Non-pigmented ciliary epithelial cell (primary cell): ENCODE results near the gene GOSR1.
"Not testable (repeated sequence)": the region's sequence is repeated elsewhere in the genome, so short reads cannot be mapped to it uniquely, and the experiment has no call there.

Source experiments
- DNase-seq: peaks from one replicate; pipeline ENCODE4 v3.0.0-alpha.2; 2010; ENCODE audit warnings: low read depth

Gene GOSR1

DNA sequence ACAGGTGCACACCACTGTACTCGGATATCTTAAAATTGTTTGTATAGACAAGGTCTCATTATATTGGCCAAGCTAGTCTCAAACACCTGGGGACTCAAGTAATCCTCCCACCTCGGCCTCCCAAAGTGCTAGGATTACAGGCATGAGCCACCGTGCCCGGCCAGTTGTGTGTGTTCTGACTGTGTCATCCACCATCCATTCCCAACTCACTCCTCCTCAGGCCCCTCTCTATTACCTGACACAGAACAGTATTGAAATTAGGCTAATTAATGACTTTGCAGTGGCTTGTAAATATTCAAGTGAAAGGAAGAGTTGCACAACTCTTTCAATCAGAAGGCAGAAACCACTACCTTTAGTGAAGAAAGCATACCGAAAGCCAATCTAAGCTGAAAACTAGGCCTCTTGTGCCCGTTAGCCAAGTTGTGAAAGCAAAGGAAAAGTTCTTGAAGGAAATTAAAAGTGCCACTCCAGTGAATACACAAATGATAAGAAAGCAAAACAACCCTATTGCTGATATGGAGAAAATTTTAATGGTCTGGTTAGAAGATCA is 28.7 kb downstream of the GOSR1 start:
- no peak for DNase-seq

DNA sequence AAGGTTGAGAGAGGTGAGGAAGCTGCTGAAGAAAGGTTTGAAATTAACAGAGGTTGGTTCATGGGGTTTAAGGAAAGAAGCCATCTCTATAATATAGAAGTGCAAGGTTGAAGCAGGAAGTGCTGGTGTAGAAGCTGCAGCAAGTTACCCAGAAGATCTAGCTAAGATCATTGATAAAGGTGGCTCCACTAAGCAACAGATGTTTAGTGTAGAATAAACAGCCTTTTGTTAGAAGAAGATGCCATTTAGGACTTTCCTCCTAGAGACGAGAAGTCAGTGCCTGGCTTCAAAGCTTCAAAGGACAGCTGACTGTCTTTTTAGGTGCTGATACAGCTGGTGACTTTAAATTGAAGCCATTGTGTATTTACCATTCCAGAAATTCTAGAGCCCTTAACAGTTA is 29.3 kb downstream of the GOSR1 start:
- DNase-seq: no peak

DNA sequence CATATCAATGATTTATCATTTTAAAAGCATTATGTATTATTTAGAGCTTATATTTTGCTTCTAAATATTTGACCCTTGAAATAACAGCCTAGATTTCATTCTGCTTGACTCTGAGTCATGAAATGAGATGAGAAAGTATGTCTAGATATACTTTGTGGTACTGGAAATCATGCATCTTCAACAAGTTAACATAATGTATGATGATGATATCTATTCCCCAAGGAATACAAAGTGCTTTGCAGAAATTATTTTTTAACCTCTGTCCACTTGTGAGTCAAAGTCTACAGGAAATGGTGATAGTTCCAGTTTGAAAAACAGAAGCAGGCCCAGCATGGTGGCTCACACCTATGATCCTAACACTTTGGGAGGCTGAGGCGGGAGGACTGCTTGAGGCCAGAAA is 36.1 kb downstream of the GOSR1 start:
- no peak for DNase-seq

DNA sequence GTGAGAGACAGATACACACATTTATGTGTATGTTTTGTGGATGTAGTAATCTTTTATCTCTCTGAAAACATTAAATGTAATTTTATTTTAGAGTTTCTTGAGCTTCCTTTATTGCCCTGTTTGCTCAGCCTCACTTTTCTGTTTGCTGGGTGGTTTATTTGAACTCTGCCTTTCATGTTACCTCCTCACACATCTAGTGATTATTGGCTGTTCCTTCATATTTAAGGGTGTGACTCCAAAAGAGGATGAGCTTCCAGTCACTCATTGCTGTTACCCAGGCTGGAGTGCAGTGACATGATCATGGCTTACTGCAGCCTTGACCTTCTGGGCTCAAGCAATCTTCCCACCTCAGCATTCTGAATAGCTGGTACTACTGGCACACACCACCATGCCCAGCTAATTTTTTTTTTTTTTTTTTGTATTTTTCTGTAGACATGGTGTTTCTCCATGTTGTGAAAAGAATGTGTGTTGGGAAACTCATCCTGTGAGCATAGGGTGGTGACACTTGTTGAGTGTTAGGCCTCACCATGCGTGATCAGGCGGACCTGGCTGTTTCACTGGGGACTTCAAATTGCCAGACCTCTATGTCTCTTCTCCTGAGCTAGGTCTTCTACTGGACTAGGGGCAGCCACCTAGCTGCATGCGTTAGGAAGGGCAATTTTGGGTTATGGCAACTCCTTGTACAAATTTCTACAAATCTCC is 37.8 kb downstream of the GOSR1 start:
- no peak for DNase-seq

DNA sequence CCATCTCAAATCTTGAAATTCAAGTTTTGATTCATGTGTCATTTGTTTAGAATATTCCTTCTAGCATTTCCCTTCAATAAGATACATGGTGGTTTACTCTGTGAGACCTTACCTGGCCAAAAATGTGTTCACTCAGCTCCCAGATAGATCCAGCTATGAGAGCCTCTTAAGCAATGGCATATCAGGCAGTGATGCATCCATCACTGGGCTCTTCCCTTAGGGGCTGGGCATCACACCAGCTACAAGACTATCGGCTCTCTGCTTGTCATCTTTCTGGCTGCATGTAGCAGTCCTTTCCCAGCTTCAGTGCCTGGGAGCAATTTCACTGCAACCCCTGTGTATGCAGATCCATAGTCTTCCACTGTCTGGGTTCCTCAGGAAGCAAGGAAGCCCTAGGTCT is 40.6 kb downstream of the GOSR1 start:
- DNase-seq: no peak

DNA sequence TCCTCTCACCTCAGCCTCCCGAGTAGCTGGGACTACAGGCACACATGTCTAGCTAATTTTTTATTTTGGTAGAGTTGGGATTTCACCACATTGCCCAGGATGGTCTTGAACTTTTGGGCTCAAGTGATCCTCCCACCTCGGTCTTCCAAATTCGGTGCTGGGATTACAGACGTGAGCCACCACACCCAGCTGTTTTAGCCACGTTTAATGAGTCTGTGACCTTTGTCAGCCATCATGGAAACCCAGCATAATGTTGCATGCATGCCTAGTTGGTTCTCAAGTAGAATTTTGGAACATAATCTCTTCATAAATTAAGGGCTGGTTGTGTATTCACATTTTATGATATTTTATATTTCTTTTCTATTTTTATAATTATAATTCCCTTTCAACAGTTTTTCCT is 42.0 kb downstream of the GOSR1 start:
- no peak for DNase-seq

DNA sequence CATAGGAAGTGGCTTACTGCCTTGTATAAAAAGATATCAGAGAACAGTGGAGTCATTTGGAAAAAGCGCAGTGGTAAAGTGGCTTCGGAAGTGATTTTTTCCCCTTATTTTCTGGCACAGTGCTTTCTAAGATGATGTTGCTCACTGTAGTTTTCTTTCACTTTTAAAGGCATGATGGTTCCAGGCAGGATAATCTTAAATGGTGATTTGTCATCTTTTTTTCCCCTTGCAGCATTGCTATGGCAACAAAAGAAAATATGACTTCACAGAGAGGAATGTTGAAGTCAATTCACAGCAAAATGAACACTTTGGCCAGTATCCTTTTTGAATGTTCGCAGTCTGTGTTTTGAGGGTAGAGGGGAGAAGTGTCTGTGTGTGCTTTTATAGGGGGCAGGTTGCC is 42.5 kb downstream of the GOSR1 start:
- peak; percentile 83 for DNase-seq

DNA sequence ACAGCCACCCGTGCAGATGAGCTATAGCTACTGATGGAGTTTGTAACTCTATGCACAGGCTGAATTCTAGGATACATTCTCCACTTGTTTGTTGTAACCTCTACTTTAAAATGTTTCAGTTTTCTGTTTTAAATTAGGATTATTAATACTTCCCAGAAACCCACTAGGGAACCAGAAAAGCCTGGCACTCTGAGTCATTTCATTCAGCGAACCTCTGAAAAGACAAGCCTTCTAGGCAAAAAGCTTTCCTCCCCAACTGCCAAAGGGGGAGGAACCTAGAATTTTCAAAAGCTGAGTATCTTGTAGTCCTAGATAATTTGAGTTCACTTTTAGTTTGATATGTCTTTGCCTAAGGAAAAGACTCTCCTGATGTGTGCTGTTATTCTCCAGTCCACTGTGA is 43.2 kb downstream of the GOSR1 start:
- DNase-seq: peak; percentile 28

DNA sequence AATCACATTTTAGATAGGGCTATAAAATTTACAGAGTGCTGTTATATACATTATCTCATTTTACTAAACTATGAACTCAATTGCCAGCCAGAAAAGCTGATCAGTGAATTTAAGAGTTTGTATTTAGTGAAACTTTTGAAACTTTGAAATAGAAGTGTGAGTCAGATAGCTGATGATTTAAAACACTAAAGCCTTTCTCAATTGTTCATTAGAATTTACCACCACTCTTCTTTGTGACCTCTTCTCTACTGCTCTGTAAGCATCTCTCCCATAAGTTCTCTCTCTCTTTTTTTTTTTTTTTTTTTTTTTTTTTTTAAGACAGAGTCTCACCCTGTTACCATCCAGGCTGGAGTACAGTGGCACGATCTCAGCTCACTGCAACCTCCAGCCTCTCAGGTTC is 43.7 kb downstream of the GOSR1 start:
- DNase-seq: no peak

DNA sequence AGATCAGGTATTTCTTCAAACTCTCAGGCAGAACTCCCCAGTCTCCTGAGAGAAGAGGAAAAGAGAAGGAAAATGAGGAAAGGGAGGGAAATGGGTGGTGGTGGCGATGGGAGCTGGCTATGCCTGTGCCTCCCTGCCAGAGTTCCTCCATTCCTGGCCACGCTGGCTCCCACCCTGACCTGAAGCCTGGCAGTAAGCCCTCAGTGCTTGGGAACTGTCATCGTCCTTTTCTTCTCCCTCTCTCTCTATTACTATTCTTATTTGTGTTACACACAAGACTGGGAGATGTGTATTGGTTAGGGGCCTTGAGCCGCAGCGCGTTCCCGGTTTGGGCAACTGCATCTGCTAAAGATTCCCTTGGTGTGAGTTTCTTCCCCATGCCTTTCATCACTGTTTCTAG is 44.6 kb downstream of the GOSR1 start:
- no peak for DNase-seq

DNA sequence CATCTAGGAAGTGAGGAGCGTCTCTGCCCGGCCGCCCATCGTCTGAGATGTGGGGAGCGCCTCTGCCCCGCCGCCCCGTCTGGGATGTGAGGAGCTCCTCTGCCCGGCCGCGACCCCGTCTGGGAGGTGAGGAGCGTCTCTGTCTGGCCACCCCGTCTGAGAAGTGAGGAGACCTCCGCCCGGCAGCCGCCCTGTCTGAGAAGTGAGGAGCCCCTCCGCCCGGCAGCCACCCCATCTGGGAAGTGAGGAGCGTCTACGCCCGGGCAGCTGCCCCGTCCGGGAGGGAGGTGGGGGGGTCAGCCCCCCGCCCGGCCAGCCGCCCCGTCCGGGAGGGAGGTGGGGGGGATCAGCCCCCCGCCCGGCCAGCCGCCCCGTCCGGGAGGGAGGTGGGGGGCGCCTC is 46.0 kb downstream of the GOSR1 start:
- not testable (repeated sequence) for DNase-seq

DNA sequence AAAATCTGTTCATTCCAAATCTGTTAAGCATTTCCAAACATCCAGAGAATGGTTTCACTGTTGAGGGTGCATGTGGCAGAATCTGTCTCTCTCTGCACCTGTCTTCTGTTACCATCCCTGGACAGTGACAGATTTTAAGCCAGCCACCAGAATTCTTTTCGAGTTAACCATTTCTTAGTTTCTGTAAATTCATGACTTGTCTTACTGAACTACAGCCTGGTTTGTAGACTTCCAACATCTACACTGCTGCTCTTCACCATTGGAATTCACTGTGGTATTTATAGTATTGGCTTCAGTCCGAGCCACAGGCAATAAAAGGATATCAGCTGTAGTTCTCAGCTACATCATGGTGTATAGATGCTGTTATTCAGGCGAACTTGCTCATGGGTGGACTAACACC is 47.6 kb downstream of the GOSR1 start:
- no peak for DNase-seq

DNA sequence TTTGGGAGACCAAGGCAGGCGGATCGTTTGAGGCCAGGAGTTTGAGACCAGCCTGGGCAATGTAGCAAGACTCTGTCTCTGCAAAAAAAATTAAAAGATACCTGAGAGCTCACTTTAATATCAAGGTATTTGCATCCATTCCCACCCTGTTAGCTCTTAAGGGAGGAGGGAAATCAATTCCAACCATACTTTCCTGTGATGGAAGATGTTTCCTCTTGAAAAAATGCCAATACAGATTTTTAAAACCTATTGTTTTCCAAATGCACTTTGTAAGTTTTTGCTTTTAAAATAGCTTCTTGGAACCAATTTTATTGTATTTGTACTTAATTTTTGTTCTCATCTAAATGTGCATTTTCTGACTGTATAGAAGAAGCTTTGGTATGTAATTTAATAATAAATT is 49.2 kb downstream of the GOSR1 start:
- no peak for DNase-seq

DNA sequence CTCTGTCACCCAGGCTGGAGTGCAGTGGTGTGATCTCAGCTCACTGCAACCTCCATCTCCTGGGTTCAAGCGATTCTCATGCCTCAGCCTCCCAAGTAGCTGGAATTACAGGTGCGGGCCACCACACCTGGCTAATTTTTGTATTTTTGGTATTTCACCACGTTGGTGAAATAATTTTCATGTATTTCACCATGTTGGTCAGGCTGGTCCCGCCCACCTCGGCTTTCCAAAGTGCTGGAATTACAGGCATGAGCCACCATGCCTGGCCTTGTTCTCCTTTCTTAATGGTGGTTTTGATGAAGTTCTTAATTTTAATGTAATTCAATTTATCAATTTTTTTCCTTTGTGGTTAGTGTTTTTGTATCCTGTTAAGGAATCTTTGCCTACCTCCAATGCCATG is 51.5 kb downstream of the GOSR1 start:
- DNase-seq: not testable (repeated sequence)

DNA sequence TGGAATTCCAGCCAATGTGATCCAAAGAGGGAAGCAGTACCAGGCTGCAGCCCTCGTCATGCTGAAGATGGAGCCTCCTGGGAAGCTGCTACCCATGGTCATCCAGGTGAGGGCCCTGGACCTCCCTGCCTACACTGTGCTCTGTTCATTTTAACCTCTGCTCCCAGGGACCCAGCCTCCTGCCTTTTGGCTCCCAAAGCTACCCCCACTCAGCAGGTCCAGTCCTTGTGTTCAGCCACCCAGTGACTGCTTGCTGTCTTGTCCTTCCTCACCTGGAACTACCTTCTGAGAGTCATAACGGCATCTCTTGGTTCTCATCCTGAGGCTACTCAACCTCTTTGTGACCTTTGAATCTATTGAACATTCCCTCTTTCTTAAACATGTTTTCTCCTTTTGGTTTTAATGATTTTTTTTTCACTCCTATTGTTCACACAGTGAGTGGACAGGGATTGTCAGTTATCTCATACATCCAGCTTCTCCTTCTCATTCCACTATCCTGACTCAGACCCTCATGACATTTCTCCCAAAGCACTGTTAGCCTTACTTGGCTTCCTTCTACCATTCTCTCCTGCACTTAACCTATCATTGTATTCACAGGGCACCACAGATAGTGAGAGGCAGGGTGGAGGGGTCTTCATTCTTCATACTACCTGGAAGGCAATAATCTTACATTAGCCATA is 53.3 kb downstream of the GOSR1 start:
- peak; percentile 20 for DNase-seq

DNA sequence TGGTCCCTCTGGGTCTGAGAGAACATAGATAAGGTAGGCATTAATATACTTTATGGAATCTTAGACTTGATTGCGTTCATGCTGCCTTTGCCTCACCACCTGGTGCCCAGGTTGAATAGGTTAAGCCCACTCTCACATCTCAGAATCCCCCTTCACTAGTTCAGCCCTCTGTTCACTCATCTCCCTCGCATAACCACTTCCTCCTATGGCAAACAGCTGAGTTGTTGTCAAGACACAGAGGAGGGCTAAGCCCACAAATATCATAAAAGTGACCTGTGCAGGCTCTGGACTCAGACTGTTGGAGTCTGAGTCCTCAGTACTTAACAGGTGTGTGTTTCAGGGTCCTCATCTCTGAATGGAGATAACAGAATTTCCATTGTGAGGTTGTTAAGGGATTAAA is 55.7 kb downstream of the GOSR1 start:
- DNase-seq: no peak

DNA sequence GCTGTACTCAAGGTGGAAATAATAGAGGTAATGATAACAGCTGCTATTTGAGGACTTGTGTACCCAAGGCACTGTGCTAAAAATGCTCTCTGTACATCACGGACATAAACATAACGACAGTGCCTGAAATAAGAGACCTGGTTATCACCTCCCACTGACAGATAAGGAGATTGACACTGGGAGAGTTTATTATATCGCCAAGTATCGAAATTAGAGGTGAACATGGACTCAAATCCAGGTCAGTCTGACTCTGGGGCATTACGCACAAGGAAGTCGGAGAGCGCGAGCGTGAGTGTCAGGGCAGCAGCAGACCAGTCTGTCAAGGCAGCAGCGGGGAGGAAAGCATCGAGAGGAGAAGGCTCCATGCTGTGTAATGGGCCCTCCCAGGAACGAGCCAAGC is 57.1 kb downstream of the GOSR1 start:
- no peak for DNase-seq

DNA sequence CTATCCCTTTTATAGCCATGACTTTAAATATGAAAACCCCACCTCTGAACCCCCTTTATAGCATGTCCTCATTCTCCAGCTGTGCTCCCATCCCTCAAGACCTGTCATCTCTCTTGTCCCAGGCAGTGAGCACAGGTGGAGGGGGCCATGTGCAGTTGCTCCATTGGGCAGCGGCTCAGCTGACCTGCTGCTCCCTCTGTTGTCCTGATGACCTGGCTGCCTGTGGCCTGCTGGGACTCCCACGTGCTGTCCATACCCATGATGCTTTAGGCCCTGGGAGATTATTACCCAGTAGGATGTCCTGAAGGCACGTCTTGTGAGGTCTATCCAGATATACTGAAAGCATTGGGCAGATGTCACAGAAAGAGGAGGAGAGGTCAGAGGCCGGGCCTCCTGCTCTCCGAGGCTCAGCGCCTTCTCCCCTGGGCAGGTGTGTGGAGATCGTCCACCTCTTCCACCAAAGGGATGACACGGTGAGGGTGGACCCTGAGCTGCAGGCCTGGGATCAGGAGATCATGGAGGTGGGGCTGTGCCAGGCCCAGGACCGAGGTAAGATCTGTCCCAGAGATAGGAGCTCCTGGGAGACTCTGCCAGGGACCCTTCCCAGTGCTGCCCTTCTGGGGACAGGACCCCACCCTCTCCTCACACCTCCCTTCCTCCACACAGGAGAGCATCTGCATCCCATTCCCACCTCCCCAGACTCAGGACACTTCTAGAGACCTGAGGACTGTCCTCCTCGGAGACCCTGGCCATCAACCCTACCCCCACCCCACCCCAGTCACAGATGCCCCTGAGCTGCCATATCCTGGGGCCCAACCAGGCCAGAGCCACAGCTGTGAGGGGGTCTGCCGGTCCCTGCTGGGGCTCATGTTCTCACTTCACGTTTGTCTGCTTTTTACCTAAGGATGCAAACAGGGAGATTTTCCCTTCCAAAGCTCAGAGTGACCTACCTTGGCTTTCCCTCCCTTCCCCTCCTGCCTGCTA is 58.0 kb downstream of the GOSR1 start:
- no peak for DNase-seq

DNA sequence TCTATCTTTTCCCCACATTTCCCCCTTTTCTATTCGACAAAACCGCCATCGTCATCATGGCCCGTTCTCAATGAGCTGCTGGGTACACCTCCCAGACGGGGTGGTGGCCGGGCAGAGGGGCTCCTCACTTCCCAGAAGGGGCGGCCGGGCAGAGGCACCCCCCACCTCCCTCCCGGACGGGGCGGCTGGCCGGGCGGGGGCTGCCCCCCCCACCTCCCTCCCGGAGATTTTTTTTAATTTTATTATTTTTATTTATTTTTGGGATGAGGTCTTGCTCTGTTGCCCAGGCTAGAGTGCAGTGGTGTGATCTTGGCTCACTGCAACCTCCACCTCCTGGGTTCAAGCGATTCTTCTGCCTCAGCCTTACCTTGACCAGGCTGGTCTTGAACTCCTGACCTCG is 59.6 kb downstream of the GOSR1 start:
- not testable (repeated sequence) for DNase-seq

DNA sequence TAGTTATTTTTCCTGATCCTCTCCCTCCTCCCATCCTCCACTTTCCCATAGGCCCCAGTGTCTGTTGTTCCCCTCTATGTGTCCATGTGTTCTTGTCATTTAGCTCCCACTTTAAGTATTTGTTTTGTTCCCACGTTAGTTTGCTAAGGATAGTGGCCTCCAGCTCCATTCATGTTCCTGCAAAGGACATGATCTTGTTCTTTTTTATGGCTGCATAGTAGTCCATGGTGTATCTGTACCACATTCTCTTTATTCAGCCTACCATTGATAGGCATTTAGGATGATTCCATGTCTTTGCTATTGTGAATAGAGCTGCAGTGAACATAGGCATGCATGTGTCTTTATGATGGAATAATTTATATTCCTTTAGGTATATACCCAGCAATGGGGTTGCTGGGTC is 60.5 kb downstream of the GOSR1 start:
- DNase-seq: not testable (repeated sequence)

DNA sequence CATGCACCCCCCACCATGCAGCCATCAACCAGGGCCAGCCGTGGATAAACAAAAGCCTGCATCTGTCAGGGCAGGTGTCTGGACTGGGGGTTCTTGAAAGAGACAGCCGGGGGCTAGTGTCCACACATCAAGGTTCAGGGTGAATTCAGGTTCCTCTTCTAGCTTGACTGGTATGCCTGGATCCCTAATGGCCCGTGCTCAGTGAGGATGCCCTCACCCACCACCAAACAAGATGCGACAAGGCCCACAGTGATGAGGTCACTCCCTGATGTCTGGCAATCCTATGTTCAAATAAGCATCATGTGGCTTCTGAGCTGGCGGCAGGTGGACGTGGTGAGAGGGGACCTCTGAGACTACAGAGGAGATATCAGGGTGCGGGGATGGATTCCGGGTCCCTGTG is 64.6 kb downstream of the GOSR1 start:
- DNase-seq: no peak

DNA sequence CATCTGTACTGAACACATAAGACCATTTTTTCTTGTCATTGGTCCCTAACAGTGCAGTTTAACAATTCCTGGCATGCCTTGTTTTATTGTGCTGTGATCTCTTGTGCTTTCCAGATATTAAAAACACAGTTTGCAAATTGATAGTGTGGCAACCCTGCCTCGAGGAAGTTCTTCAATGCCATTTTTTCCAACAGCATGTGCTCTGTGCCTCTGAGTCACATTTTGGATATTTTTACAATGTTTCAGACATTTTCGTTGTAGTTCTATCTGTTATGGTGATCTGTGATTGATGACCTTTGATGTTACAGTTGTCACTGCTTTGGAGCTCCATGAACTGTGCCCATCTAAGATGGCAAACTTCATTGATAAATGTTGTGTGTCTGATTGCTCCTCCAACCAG is 66.2 kb downstream of the GOSR1 start:
- DNase-seq: no peak

DNA sequence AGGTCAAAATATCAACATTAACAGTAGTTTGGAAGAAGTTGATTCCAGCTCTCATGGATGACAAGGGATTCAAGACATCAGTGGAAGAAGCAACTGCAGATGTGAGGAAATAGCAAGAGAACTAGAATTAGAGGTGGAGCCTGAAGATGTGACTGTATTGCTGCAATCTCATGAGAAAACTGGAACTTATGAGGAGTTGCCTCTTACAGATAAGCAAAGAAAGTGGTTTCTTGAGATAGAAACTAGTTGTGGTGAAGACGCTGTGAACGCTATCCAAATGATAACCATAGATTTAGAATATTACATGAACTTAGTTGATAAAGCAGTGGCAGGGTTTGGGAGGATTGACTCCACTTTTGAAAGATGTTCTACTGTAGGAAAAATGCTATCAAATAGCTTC is 67.8 kb downstream of the GOSR1 start:
- no peak for DNase-seq
